OCI-LY3 (cell line): ENCODE results near the gene GRK3.

Source experiments
- EZH2phosphoT487 ChIP-seq: fragments of 200-600 bp; shearing (Covaris generic); IDR thresholded peaks from 2 replicates; pipeline ENCODE4 v1.6.1; 2018; ENCODE audit warnings: antibody characterized with exemption, mixed run types, low read depth
- TF ChIP-seq, protein P1 (sequence below): fragments of 200-600, 300-600 bp; sonication (generic); IDR thresholded peaks from 2 replicates; pipeline ENCODE4 v1.5.1; 2014; ENCODE audit warnings: antibody characterized with exemption, low read length, low read depth

- TF ChIP-seq, protein P1, sequence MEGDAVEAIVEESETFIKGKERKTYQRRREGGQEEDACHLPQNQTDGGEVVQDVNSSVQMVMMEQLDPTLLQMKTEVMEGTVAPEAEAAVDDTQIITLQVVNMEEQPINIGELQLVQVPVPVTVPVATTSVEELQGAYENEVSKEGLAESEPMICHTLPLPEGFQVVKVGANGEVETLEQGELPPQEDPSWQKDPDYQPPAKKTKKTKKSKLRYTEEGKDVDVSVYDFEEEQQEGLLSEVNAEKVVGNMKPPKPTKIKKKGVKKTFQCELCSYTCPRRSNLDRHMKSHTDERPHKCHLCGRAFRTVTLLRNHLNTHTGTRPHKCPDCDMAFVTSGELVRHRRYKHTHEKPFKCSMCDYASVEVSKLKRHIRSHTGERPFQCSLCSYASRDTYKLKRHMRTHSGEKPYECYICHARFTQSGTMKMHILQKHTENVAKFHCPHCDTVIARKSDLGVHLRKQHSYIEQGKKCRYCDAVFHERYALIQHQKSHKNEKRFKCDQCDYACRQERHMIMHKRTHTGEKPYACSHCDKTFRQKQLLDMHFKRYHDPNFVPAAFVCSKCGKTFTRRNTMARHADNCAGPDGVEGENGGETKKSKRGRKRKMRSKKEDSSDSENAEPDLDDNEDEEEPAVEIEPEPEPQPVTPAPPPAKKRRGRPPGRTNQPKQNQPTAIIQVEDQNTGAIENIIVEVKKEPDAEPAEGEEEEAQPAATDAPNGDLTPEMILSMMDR, result no peak
- TF ChIP-seq EZH2phosphoT487, result no peak
Observed at GRCh38 chr22:25551396-25551795, 13.1 kb upstream of the GRK3 start.
